ENCODE measurements around the gene DNAAF8.

The DNAAF8 gene

DNA sequence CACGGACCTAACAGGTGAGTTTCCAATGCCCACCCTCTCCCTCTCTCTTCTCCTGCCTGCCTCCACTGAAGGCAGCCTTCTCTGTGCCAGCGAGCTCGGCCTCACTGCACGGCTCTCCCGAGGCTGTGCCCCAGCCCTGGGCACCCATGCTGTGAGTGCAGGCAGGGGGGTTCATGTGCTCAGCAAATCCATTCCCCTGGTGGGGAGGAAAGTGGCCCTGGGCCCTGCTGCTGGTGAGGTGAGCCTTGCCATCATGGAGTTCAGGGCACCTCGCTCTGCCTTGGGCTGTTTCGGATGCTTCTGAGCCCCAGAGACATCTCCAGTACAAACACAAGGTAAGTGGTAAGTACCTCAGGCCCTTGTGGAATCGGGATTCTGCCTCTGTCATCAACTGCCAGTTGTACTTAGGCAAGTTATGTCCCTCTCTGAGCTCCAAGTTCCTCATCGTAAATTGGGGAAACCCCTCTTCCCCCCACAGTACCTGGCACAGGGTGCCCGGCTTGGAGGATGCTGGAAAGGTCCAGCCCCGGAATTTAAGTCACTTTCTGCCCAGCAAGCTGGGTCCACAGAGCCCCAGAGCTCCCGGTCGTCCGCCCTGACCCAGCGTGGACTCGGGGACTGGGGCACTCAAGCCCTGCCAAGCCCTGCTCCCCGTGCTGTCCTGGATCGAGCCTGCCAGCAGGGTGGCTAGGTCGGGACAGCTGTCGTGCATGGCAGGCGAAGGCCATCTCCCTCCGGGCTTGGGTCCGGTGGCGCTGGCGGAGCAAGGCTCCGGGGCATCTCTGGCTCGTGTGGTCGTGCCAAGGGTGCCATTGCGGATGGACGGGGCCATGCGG, 41.7 kb upstream of the DNAAF8 start:
- Mint-ChIP-seq H3K27me3 (no peaks in the 10 kb centered on the region), H3K4me3 (peak overlapping the region; percentile 88), H3K27ac (peak overlapping the region; percentile 84), H3K36me3 (peaks cover 9% of the 10 kb centered on the region), H3K4me1 (peaks cover 32% of the 10 kb centered on the region), H3K9me3 (no peaks in the 10 kb centered on the region)
- peak; percentile 7 for ATAC-seq

DNA sequence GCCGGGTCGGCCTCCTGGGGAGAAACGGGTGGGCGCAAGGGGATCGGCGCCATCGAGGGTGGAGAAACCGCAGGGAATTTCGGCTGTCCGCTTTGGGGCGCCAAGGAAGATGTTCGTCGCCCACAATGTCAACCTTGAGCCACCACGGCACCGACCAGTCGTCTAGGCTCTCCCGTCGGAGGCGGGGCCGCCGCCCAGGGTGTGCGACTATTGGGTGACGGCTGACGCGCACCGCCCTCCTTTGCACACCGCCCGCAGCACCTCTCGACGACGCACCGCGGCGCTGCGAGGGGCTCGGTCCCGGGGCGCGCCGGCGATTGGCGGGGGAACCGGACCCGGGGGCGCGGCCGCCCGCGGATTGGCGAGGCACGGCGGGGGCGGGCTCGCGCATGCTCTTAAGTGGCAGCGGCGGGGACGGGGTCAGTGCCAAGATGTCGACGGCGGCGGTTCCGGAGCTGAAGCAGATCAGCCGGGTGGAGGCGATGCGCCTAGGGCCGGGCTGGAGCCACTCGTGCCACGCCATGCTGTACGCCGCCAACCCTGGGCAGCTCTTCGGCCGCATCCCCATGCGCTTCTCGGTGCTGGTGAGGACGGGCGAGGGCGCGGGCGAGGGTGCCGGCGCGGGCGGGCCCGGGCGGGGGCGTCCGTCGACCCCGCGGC, 40.9 kb upstream of the DNAAF8 start, which contains the start of gene NUDT16L1:
NUDT16L1 (plus strand) TSS at position 267 of the 660 bp plus-strand sequence; CDS start at position 432, 165 bp downstream.
- peak; percentile 97 for ATAC-seq
- Mint-ChIP-seq H3K27ac (peak within 1 kb of the TSS; percentile 84), H3K36me3 (peaks cover 7% of the 10 kb centered on the region), H3K4me3 (peak within 1 kb of the TSS; percentile 88), H3K4me1 (peaks cover 32% of the 10 kb centered on the region), H3K27me3 (no peaks in the 10 kb centered on the region), H3K9me3 (no peaks in the 10 kb centered on the region)

GRCh38 chr16:4693956-4694641, 40.2 kb upstream of the DNAAF8 start:
- peak; percentile 55 for ATAC-seq
- Mint-ChIP-seq H3K9me3 (no peaks in the 10 kb centered on the region), H3K4me1 (peaks cover 32% of the 10 kb centered on the region), H3K4me3 (peak overlapping the region; percentile 88), H3K27ac (peak overlapping the region; percentile 84), H3K36me3 (peaks cover 3% of the 10 kb centered on the region), H3K27me3 (no peaks in the 10 kb centered on the region)

GRCh38 chr16:4694642-4695451, 39.5 kb upstream of the DNAAF8 start:
- ATAC-seq = no peak
- H3K9me3 Mint-ChIP-seq = no peaks in the 10 kb centered on the region

DNA sequence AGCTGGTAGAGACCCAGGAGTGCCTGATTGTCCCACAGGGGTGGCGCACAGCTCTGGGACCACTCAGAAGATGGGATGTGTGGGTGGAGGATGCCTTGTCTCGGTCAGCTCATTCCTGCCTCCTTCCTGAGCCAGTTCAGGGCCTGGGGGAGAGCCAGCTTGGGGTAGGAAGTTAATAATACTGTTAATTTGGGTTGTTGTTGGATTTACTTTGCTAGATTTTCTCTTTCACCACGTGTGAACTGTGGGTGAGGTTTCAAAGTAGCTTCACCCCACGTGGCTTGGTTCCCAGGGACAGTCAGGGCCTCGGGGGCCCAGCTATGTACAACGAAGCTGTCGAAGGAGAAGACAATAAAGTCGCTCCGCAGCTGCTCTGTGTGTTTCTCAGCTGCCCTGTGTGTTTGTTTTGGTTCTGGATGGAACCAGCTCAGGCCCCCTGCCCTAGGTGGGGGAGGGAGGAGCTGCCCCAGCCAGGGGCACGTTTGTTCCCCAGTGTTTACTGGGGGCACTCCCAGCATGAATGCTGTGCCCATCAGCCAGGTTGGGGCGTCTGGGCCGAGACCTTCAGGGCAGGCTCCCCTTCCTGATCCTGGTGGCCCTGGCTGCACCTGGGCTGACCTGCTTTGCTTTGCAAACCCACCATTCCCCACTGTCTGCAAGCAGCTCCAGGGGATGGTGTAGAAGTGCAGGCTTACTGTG, 38.7 kb upstream of the DNAAF8 start:
- H3K4me3 Mint-ChIP-seq = peak overlapping the region; percentile 64
- H3K9me3 Mint-ChIP-seq = no peaks in the 10 kb centered on the region
- ATAC-seq = no peak
- peaks cover 32% of the 10 kb centered on the region for H3K4me1 Mint-ChIP-seq
- no peaks in the 10 kb centered on the region for H3K27me3 Mint-ChIP-seq
- H3K27ac Mint-ChIP-seq = no peak overlapping the region
- peaks cover 11% of the 10 kb centered on the region for H3K36me3 Mint-ChIP-seq

More at GRCh38 chr16:4694642-4695451, 39.5 kb upstream of the DNAAF8 start:
- Mint-ChIP-seq H3K4me3 (peak overlapping the region; percentile 88), H3K4me1 (peaks cover 32% of the 10 kb centered on the region), H3K27me3 (no peaks in the 10 kb centered on the region), H3K27ac (peak overlapping the region; percentile 84), H3K36me3 (peaks cover 9% of the 10 kb centered on the region)

GRCh38 chr16:4696172-4696904, 38.0 kb upstream of the DNAAF8 start:
- Mint-ChIP-seq H3K36me3 (peaks cover 11% of the 10 kb centered on the region), H3K4me1 (peaks cover 27% of the 10 kb centered on the region), H3K4me3 (no peak overlapping the region), H3K27me3 (no peaks in the 10 kb centered on the region), H3K27ac (peak overlapping the region; percentile 27), H3K9me3 (no peaks in the 10 kb centered on the region)
- no peak for ATAC-seq

- H3K9me3 Mint-ChIP-seq = no peaks in the 10 kb centered on the region
- no peak overlapping the region for H3K4me3 Mint-ChIP-seq
- ATAC-seq = no peak
- peak overlapping the region; percentile 27 for H3K27ac Mint-ChIP-seq
- peaks cover 14% of the 10 kb centered on the region for H3K36me3 Mint-ChIP-seq
- H3K27me3 Mint-ChIP-seq = no peaks in the 10 kb centered on the region
- H3K4me1 Mint-ChIP-seq = peaks cover 22% of the 10 kb centered on the region
These were observed 37.2 kb upstream of the DNAAF8 start for GRCh38 chr16:4696905-4697847.

GRCh38 chr16:4697848-4698291, 36.5 kb upstream of the DNAAF8 start:
- ATAC-seq = no peak
- H3K4me1 Mint-ChIP-seq = peaks cover 15% of the 10 kb centered on the region
- no peaks in the 10 kb centered on the region for H3K27me3 Mint-ChIP-seq
- no peak overlapping the region for H3K27ac Mint-ChIP-seq
- H3K36me3 Mint-ChIP-seq = peaks cover 16% of the 10 kb centered on the region
- H3K9me3 Mint-ChIP-seq = no peaks in the 10 kb centered on the region
- H3K4me3 Mint-ChIP-seq = no peak overlapping the region

DNA sequence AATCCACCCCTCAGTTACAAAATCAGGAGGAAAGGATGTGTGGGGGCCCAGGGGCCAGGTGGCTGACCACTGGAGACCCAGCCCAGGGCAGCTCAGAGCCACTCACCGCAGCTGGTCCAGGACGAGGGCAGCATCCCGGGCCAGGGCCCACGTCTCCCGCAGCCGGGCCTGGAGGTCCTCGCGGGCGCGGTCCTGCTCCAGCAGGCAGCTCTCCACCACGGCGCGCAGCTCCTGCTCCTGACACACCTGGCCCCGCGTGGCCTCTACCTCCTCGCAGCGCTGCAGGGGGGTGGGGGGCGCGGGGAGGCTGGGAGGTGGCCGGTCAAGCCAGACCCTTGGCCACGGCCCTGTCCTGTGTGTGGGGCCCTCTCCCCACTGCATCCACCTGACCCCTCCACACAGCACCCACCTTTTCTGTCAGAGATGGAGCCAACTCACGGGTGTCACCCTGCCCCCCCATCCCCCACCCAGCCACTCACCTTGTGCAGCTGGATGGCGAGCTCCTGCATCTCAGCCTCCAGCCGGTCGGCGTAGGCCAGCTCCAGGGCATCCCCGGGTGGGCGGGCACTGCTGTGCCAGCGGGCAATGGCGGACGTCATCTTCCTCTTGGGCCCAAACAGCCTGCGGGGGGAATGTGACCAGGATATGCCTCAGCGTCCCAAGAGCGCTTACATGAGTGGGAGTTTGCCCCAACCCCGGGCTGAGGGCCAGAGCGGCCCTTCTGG, 35.9 kb upstream of the DNAAF8 start:
- no peak overlapping the region for H3K27ac Mint-ChIP-seq
- peaks cover 16% of the 10 kb centered on the region for H3K36me3 Mint-ChIP-seq
- peaks cover 13% of the 10 kb centered on the region for H3K4me1 Mint-ChIP-seq
- H3K27me3 Mint-ChIP-seq = no peaks in the 10 kb centered on the region
- no peaks in the 10 kb centered on the region for H3K9me3 Mint-ChIP-seq
- no peak overlapping the region for H3K4me3 Mint-ChIP-seq
- ATAC-seq = no peak

GRCh38 chr16:4699046-4699556, 35.2 kb upstream of the DNAAF8 start:
- Mint-ChIP-seq H3K4me1 (peaks cover 13% of the 10 kb centered on the region), H3K27ac (no peak overlapping the region), H3K36me3 (peaks cover 16% of the 10 kb centered on the region), H3K4me3 (no peak overlapping the region), H3K9me3 (no peaks in the 10 kb centered on the region), H3K27me3 (no peaks in the 10 kb centered on the region)
- ATAC-seq = no peak

DNA sequence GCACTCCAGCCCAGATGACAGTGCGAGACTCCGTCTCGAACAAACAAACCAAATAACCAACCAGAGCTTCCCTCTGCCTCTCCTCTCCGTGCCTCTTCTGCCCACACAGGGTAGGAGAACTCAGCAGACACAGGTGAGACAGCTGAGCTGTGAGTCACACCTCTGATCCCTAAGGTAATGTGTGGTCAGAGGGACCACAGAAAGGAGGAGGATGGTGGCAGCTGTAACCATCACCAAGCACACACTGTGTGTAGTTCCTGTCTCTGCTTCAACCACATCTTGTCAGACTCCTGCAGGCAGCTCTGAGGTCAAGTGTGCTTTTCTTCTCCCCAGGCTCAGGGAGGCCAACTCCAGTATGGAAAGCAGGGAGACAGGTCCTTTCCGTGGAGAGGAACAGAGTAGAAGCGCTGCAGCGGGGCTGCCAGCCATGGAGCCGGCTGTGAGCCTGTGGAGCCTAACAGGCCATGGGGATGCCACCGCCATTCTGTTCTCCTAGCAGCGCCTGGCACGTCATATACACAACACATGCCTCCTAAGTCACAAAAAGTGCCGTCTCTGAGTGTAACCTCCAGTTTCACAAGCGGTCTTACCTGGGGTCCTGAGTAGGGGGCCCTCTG, 33.8 kb upstream of the DNAAF8 start:
- H3K27ac Mint-ChIP-seq = no peak overlapping the region
- H3K4me1 Mint-ChIP-seq = peaks cover 2% of the 10 kb centered on the region
- H3K27me3 Mint-ChIP-seq = no peaks in the 10 kb centered on the region
- H3K4me3 Mint-ChIP-seq = no peak overlapping the region
- peaks cover 24% of the 10 kb centered on the region for H3K36me3 Mint-ChIP-seq
- H3K9me3 Mint-ChIP-seq = no peaks in the 10 kb centered on the region
- ATAC-seq = peak; percentile 44
